Fibroblast of pulmonary artery (primary cell): Measurements from ENCODE around the gene DCDC2B.

Experiments
- DNase-seq: peaks from one replicate; pipeline ENCODE4 v3.0.0-alpha.2; 2010; ENCODE audit warnings: low read depth
- H3K4me3 ChIP-seq: replicated peaks from 2 replicates; pipeline ENCODE4 v1.5.1; 2011; ENCODE audit warnings: low read depth, mild to moderate bottlenecking, control low read depth, low read length, moderate library complexity
- TF ChIP-seq, protein P1 (sequence below): IDR thresholded peaks from 2 replicates; pipeline ENCODE4 v1.5.1; 2011; ENCODE audit warnings: mild to moderate bottlenecking, control low read depth, low read length, inconsistent platforms; ENCODE audit errors: missing control alignments

The DCDC2B gene

DNA sequence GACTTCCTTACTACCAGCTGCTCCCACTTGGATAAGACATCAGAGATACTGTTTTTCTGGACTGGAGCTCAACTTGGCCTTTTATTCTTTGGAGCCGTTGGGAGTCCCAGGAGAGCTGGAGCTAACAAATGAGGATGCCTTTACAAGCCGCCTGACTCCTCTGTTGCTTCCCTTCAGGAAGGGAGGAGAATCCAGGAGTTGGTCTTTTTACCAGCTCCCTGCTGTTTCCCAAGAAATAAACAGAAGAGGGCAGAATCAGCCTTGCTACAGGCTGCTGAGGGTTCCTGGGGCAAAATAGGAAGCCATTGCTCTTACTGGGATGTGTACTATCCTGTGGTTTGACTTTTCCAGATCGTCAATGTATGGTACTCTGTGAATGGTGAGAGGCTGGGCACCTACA is 14.8 kb downstream of the DCDC2B start:
- H3K4me3 ChIP-seq = no peak overlapping the region
- TF ChIP-seq, protein P1, sequence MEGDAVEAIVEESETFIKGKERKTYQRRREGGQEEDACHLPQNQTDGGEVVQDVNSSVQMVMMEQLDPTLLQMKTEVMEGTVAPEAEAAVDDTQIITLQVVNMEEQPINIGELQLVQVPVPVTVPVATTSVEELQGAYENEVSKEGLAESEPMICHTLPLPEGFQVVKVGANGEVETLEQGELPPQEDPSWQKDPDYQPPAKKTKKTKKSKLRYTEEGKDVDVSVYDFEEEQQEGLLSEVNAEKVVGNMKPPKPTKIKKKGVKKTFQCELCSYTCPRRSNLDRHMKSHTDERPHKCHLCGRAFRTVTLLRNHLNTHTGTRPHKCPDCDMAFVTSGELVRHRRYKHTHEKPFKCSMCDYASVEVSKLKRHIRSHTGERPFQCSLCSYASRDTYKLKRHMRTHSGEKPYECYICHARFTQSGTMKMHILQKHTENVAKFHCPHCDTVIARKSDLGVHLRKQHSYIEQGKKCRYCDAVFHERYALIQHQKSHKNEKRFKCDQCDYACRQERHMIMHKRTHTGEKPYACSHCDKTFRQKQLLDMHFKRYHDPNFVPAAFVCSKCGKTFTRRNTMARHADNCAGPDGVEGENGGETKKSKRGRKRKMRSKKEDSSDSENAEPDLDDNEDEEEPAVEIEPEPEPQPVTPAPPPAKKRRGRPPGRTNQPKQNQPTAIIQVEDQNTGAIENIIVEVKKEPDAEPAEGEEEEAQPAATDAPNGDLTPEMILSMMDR = no peak
- no peak for DNase-seq

DNA sequence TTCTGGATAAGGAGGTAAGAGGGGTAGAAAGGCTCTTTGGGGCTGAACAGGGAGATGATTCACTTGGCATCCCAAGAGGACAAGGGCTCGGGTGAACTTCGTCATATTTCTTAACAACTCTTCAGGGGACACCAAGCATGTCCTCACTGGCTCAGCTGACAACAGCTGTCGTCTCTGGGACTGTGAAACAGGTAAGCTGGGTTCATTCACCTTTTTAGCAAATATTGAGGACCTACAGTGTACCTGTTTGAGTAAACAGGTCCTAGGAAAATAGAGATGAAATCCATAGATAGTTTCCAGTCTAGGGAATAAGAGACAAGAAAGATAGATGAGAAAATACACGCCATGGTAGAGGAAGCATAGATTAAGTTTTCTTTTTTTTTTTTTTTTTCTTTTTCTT is 15.4 kb downstream of the DCDC2B start:
- TF ChIP-seq, protein P1 = no peak
- no peak for DNase-seq
- H3K4me3 ChIP-seq = no peak overlapping the region

- H3K4me3 ChIP-seq = no peak overlapping the region
- DNase-seq = no peak
- TF ChIP-seq, protein P1 = no peak
Observed at GRCh38 chr1:32228771-32229170, 19.9 kb downstream of the DCDC2B start.

- H3K4me3 ChIP-seq = no peak overlapping the region
- TF ChIP-seq, protein P1 = no peak
- no peak for DNase-seq
Observed at GRCh38 chr1:32231843-32232432, 23.0 kb downstream of the DCDC2B start.

GRCh38 chr1:32232558-32233304 is 23.8 kb downstream of the DCDC2B start:
- TF ChIP-seq, protein P1 = no peak

GRCh38 chr1:32234792-32235191 is 25.9 kb downstream of the DCDC2B start:
- H3K4me3 ChIP-seq = no peak overlapping the region
- no peak for DNase-seq
- TF ChIP-seq, protein P1 = no peak

More at GRCh38 chr1:32232558-32233304, 23.8 kb downstream of the DCDC2B start:
- H3K4me3 ChIP-seq = no peak overlapping the region
- DNase-seq = no peak
